SK-N-SH (cell line): ENCODE data around the gene TNFRSF12A. TPM values are rescaled to one million over a fixed set of nuclear protein-coding genes. Genes with fewer than 3 reads are reported as not detected.

Experiments used
- CTCF ChIA-PET: fragments of 300-600, 350-600 bp; formaldehyde crosslinking; extraction: SDS; loops from one replicate; lab custom pipeline; 2021; lab: Yijun Ruan, JAX
- POLR2A ChIA-PET: fragments of 350-600 bp; sonication (Branson Sonifier 250); formaldehyde crosslinking; extraction: SDS; loops from one replicate; lab custom pipeline; 2020; ENCODE audit warnings: antibody characterized with exemption, inconsistent platforms; lab: Yijun Ruan, JAX
- DNase-seq: peaks from one replicate; pipeline ENCODE4 v3.0.0; 2012
- H2AFZ ChIP-seq: fragments of 200-600 bp; sonication (generic); 2 replicates; pipeline ENCODE4 v1.8.1; 2016; ENCODE audit warnings: antibody characterized with exemption, mild to moderate bottlenecking, low read depth
- H3F3A ChIP-seq: fragments of 200-600 bp; sonication (generic); replicated peaks from 2 replicates; pipeline ENCODE3; 2016; ENCODE audit warnings: antibody characterized with exemption, mild to moderate bottlenecking; ENCODE audit not compliant: insufficient read depth
- H3K27ac ChIP-seq, 2 experiments: fragments of 200-500 bp in 1 of 2; fragments of 200-600 bp in 1 of 2; sonication (Bioruptor generic) in 1 of 2; sonication (generic), shearing (Covaris generic) in 1 of 2; 2 replicates each; pipeline versions ENCODE4 v1.5.1 to v1.6.1; 2014 to 2016; ENCODE audit warnings: low read depth in 2 of 2, inconsistent platforms in 1 of 2, low read length in 1 of 2, mild to moderate bottlenecking in 1 of 2, mixed read lengths in 1 of 2
- H3K27me3 ChIP-seq: fragments of 200-600 bp; sonication (generic), shearing (Covaris generic); 2 replicates; pipeline ENCODE4 v1.6.1; 2016; ENCODE audit warnings: mixed run types; ENCODE audit not compliant: insufficient read depth
- H3K36me3 ChIP-seq, 2 experiments: fragments of 200-500 bp in 1 of 2; fragments of 200-600 bp in 1 of 2; sonication (Bioruptor generic) in 1 of 2; sonication (generic) in 1 of 2; replicated peaks in 1 of 2; 2 replicates each; pipeline versions ENCODE3 to v1.5.1; 2014 to 2016; ENCODE audit warnings: low read length in 1 of 2, mild to moderate bottlenecking in 1 of 2; ENCODE audit not compliant: insufficient read depth in 2 of 2, control insufficient read depth in 1 of 2
- H3K4me1 ChIP-seq, 2 experiments: fragments of 200-500 bp in 1 of 2; fragments of 200-600 bp in 1 of 2; sonication (Bioruptor generic) in 1 of 2; sonication (generic), shearing (Covaris generic) in 1 of 2; 2 replicates each; pipeline versions ENCODE4 v1.5.1 to v1.6.1; 2014 to 2016; ENCODE audit warnings: low read depth in 1 of 2, low read length in 1 of 2, mixed run types in 1 of 2; ENCODE audit not compliant: insufficient read depth in 2 of 2, control insufficient read depth in 1 of 2
- H3K4me2 ChIP-seq: fragments of 200-600 bp; sonication (generic), shearing (Covaris generic); 2 replicates; pipeline ENCODE4 v1.6.1; 2017; ENCODE audit warnings: mixed run types
- H3K4me3 ChIP-seq, 2 experiments: fragments of 200-500 bp in 1 of 2; fragments of 200-600 bp in 1 of 2; sonication (Bioruptor generic) in 1 of 2; sonication (generic), shearing (Covaris generic) in 1 of 2; 2 replicates each; pipeline versions ENCODE4 v1.5.1 to v1.8.1; 2014 to 2016; ENCODE audit warnings: low read depth in 2 of 2, inconsistent platforms in 1 of 2, low read length in 1 of 2, mild to moderate bottlenecking in 1 of 2, mixed read lengths in 1 of 2, moderate library complexity in 1 of 2
- H3K79me2 ChIP-seq: fragments of 200-600 bp; sonication (generic); 2 replicates; pipeline ENCODE4 v1.8.1; 2017; ENCODE audit warnings: mild to moderate bottlenecking; ENCODE audit not compliant: insufficient read depth
- H3K9ac ChIP-seq: fragments of 200-600 bp; sonication (generic); 2 replicates; pipeline ENCODE4 v1.6.1; 2017; ENCODE audit warnings: mixed run types
- H3K9me2 ChIP-seq: fragments of 200-600 bp; sonication (generic); 2 replicates; pipeline ENCODE4 v1.6.1; 2017; ENCODE audit warnings: mixed run types
- H3K9me3 ChIP-seq: fragments of 200-600 bp; sonication (generic); 2 replicates; pipeline ENCODE4 v1.6.1; 2017; ENCODE audit warnings: mixed run types, mild to moderate bottlenecking, moderate library complexity
- H4K20me1 ChIP-seq: fragments of 200-600 bp; sonication (generic); 2 replicates; pipeline ENCODE4 v1.6.1; 2017; ENCODE audit warnings: mild to moderate bottlenecking, mixed run types; ENCODE audit not compliant: insufficient read depth
- CHD2 ChIP-seq: fragments of 150-350 bp; IDR thresholded peaks from 2 replicates; pipeline ENCODE4 v1.6.1; 2018; ENCODE audit warnings: low read length; ENCODE audit not compliant: partially characterized antibody
- EP300 ChIP-seq, 2 experiments: IDR thresholded peaks; 2 replicates each; pipeline versions ENCODE4 v1.4.0 to v1.6.1; 2012; ENCODE audit warnings: borderline replicate concordance in 1 of 2, low read depth in 1 of 2, low read length in 1 of 2
- FOSL2 ChIP-seq: IDR thresholded peaks from 2 replicates; pipeline ENCODE4 v1.4.0; 2012; ENCODE audit warnings: low read depth, mild to moderate bottlenecking, moderate library complexity, borderline replicate concordance
- FOXM1 ChIP-seq: IDR thresholded peaks from 2 replicates; pipeline ENCODE4 v1.4.0; 2012; ENCODE audit warnings: low read depth, mild to moderate bottlenecking
- GABPA ChIP-seq: IDR thresholded peaks from 2 replicates; pipeline ENCODE4 v1.4.0; 2012; ENCODE audit warnings: low read depth, mild to moderate bottlenecking
- GATA2 ChIP-seq: sonication (generic); formaldehyde crosslinking; IDR thresholded peaks from 2 replicates; pipeline ENCODE4 v1.5.0; 2020; ENCODE audit warnings: mild to moderate bottlenecking, missing genetic modification reagents
- JUND ChIP-seq: IDR thresholded peaks from 2 replicates; pipeline ENCODE4 v1.4.0; 2012
- MEF2A ChIP-seq: IDR thresholded peaks from 2 replicates; pipeline ENCODE4 v1.4.0; 2012; ENCODE audit warnings: low read depth, borderline replicate concordance
- MXI1 ChIP-seq: IDR thresholded peaks from 2 replicates; pipeline ENCODE4 v1.6.1; 2012; ENCODE audit warnings: mild to moderate bottlenecking, low read depth, low read length, improper control_type of control experiment
- NFIC ChIP-seq: IDR thresholded peaks from 2 replicates; pipeline ENCODE4 v1.4.0; 2012; ENCODE audit warnings: borderline replicate concordance
- POLR2AphosphoS5 ChIP-seq: IDR thresholded peaks from 2 replicates; pipeline ENCODE4 v1.6.1; 2012; ENCODE audit warnings: low read depth, low read length
- RAD21 ChIP-seq: IDR thresholded peaks from 2 replicates; pipeline ENCODE4 v1.6.1; 2012; ENCODE audit warnings: mild to moderate bottlenecking, low read length
- RXRA ChIP-seq: IDR thresholded peaks from 2 replicates; pipeline ENCODE4 v1.4.0; 2012; ENCODE audit warnings: low read depth, mild to moderate bottlenecking, borderline replicate concordance
- SMC3 ChIP-seq: IDR thresholded peaks from 2 replicates; pipeline ENCODE4 v1.6.1; 2012; ENCODE audit warnings: low read depth, low read length, improper control_type of control experiment
- TEAD4 ChIP-seq: IDR thresholded peaks from 2 replicates; pipeline ENCODE4 v1.4.0; 2012; ENCODE audit warnings: mild to moderate bottlenecking, borderline replicate concordance; ENCODE audit not compliant: insufficient read depth
- YY1 ChIP-seq: IDR thresholded peaks from 2 replicates; pipeline ENCODE4 v1.4.0; 2012; ENCODE audit warnings: low read depth, mild to moderate bottlenecking
- WGBS: methylation state at CpG from one replicate; pipeline ENCODE4 v1.1.6; 2017; ENCODE audit warnings: low lambda C conversion rate; 5-methylcytosine and 5-hydroxymethylcytosine counted together
- polyA plus RNA-seq, 3 experiments: library from polyadenylated mRNA; depleted of rRNA; stranded (reverse); fragments of >200 nt; gene quantifications; 2 replicates each; pipeline ENCODE4 v1.2.3, GENCODE V29; 2012
- TF ChIP-seq, protein P1 (sequence below): fragments of 150-350 bp; IDR thresholded peaks from 2 replicates; pipeline ENCODE4 v1.6.1; 2017; ENCODE audit warnings: antibody characterized with exemption, low read length, low read depth, borderline replicate concordance
- TF ChIP-seq, protein P2 (sequence below): IDR thresholded peaks from 2 replicates; pipeline ENCODE4 v1.4.0; 2012; ENCODE audit warnings: low read depth, borderline replicate concordance
- TF ChIP-seq, protein P3 (sequence below): IDR thresholded peaks from 2 replicates; pipeline ENCODE4 v1.4.0; 2012; ENCODE audit warnings: low read depth, borderline replicate concordance
- TF ChIP-seq, protein P4 (sequence below): fragments of 150-350 bp; IDR thresholded peaks from 2 replicates; pipeline ENCODE4 v1.6.1; 2016; ENCODE audit warnings: mild to moderate bottlenecking, low read depth, low read length
- TF ChIP-seq, protein P5 (sequence below): IDR thresholded peaks from 2 replicates; pipeline ENCODE4 v1.6.1; 2012; ENCODE audit warnings: mild to moderate bottlenecking, low read depth, low read length, moderate library complexity

Gene TNFRSF12A
- polyA plus RNA-seq, 1 of the 3 experiments (the other 2 are of a cell fraction), result 374 TPM

DNA sequence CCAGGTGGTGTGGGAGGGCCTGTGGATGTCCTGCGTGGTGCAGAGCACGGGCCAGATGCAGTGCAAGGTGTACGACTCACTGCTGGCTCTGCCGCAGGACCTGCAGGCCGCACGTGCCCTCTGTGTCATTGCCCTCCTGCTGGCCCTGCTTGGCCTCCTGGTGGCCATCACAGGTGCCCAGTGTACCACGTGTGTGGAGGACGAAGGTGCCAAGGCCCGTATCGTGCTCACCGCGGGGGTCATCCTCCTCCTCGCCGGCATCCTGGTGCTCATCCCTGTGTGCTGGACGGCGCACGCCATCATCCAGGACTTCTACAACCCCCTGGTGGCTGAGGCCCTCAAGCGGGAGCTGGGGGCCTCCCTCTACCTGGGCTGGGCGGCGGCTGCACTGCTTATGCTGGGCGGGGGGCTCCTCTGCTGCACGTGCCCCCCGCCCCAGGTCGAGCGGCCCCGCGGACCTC lies 6.6 kb upstream of the TNFRSF12A start (continued):
- TF ChIP-seq CHD2 (no peak), EP300 (IDR thresholded peaks at IDR 0.05; ENCODE audit: borderline replicate concordance in 1 of 2, low read depth in 1 of 2, low read length in 1 of 2) (no peak), TEAD4 (no peak), FOXM1 (no peak)
- TF ChIP-seq, protein P1, sequence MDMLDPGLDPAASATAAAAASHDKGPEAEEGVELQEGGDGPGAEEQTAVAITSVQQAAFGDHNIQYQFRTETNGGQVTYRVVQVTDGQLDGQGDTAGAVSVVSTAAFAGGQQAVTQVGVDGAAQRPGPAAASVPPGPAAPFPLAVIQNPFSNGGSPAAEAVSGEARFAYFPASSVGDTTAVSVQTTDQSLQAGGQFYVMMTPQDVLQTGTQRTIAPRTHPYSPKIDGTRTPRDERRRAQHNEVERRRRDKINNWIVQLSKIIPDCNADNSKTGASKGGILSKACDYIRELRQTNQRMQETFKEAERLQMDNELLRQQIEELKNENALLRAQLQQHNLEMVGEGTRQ, result no peak
- TF ChIP-seq, all 33 proteins: peak for 0

DNA sequence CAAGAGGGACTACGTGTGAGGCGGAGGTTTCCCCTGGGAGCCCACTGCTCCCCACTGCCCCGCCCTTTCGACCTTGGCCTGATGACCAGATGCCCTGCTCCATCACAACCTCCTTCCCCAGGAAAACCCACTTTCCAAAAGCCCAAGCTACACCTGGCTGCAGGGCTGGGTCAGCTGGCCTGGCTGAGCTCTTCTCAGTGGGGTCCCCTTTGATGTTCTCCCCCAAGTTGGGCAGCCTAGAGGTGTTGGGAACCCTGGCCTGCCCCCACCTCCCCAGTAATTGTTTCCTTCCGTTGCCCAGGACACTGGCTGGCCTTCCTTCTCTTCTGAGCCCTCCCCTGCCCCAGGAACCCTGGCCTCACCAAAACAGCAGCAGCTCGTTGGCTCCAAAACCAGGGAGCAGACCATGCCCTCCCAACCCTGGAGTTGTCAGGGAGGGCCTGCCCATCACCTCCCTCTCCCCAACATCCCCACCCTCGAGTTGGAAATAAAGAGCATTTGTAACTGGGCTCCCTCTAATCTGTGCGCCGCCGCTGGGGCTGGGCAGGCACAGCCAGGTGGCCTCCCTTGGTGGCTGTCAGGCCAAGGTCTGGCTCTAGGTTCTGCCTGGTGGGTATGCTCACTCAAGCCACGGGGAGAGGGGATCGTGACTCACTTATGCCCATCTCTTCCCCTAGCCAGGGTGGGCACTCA lies 6.0 kb upstream of the TNFRSF12A start:
- Histone ChIP-seq H3K9ac (no peak overlapping the region), H3K4me3 (no peak overlapping the region), H3K36me3 (no peaks in the 10 kb centered on the region), H3K27me3 (no peaks in the 10 kb centered on the region), H3K4me2 (no peak overlapping the region), H3K9me3 (no peaks in the 10 kb centered on the region), H4K20me1 (no peaks in the 10 kb centered on the region), H2AFZ (no peak overlapping the region), H3K9me2 (no peaks in the 10 kb centered on the region), H3K27ac (no peak overlapping the region), H3F3A (no peaks in the 10 kb centered on the region), H3K4me1 (peaks cover 0 to 6% of the 10 kb centered on the region in 2 experiments; a peak in 1 of 4 replicates)
- POLR2A ChIA-PET, result no interaction called here
- DNase-seq, result no peak
- TF ChIP-seq YY1 (no peak), TEAD4 (no peak), MXI1 (no peak), CHD2 (no peak), GATA2 (CRISPR knock-in tag) (no peak), RXRA (no peak), NFIC (no peak), GABPA (no peak), FOXM1 (no peak), MEF2A (no peak), SMC3 (no peak), RAD21 (no peak), POLR2AphosphoS5 (no peak), JUND (no peak), FOSL2 (no peak)
- TF ChIP-seq, protein P2, sequence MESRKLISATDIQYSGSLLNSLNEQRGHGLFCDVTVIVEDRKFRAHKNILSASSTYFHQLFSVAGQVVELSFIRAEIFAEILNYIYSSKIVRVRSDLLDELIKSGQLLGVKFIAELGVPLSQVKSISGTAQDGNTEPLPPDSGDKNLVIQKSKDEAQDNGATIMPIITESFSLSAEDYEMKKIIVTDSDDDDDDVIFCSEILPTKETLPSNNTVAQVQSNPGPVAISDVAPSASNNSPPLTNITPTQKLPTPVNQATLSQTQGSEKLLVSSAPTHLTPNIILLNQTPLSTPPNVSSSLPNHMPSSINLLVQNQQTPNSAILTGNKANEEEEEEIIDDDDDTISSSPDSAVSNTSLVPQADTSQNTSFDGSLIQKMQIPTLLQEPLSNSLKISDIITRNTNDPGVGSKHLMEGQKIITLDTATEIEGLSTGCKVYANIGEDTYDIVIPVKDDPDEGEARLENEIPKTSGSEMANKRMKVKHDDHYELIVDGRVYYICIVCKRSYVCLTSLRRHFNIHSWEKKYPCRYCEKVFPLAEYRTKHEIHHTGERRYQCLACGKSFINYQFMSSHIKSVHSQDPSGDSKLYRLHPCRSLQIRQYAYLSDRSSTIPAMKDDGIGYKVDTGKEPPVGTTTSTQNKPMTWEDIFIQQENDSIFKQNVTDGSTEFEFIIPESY, result no peak
- TF ChIP-seq, protein P3, sequence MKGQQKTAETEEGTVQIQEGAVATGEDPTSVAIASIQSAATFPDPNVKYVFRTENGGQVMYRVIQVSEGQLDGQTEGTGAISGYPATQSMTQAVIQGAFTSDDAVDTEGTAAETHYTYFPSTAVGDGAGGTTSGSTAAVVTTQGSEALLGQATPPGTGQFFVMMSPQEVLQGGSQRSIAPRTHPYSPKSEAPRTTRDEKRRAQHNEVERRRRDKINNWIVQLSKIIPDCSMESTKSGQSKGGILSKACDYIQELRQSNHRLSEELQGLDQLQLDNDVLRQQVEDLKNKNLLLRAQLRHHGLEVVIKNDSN, result no peak
- TF ChIP-seq, protein P4, sequence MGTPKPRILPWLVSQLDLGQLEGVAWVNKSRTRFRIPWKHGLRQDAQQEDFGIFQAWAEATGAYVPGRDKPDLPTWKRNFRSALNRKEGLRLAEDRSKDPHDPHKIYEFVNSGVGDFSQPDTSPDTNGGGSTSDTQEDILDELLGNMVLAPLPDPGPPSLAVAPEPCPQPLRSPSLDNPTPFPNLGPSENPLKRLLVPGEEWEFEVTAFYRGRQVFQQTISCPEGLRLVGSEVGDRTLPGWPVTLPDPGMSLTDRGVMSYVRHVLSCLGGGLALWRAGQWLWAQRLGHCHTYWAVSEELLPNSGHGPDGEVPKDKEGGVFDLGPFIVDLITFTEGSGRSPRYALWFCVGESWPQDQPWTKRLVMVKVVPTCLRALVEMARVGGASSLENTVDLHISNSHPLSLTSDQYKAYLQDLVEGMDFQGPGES, result no peak
- TF ChIP-seq, protein P5, sequence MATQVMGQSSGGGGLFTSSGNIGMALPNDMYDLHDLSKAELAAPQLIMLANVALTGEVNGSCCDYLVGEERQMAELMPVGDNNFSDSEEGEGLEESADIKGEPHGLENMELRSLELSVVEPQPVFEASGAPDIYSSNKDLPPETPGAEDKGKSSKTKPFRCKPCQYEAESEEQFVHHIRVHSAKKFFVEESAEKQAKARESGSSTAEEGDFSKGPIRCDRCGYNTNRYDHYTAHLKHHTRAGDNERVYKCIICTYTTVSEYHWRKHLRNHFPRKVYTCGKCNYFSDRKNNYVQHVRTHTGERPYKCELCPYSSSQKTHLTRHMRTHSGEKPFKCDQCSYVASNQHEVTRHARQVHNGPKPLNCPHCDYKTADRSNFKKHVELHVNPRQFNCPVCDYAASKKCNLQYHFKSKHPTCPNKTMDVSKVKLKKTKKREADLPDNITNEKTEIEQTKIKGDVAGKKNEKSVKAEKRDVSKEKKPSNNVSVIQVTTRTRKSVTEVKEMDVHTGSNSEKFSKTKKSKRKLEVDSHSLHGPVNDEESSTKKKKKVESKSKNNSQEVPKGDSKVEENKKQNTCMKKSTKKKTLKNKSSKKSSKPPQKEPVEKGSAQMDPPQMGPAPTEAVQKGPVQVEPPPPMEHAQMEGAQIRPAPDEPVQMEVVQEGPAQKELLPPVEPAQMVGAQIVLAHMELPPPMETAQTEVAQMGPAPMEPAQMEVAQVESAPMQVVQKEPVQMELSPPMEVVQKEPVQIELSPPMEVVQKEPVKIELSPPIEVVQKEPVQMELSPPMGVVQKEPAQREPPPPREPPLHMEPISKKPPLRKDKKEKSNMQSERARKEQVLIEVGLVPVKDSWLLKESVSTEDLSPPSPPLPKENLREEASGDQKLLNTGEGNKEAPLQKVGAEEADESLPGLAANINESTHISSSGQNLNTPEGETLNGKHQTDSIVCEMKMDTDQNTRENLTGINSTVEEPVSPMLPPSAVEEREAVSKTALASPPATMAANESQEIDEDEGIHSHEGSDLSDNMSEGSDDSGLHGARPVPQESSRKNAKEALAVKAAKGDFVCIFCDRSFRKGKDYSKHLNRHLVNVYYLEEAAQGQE, result no peak
- TF ChIP-seq, all 33 proteins: peak for 0
- H3K79me2 ChIP-seq, result no peaks in the 10 kb centered on the region
- CTCF ChIA-PET, result interaction anchor here (1.0 kb wide), 1 partner anchor 87 kb away, joined by 3 read pairs; no protein-coding TSS in a partner anchor
- WGBS, result 73% methylated on average over 12 of the region's 12 CpGs
